Smooth muscle cell (in vitro differentiated cells): ENCODE measurements around the gene CC2D1A. TPM values are rescaled to one million over a fixed set of nuclear protein-coding genes. Genes with fewer than 3 reads are reported as not detected.
"Not testable (repeated sequence)": the region's sequence is repeated elsewhere in the genome, so short reads cannot be mapped to it uniquely, and the experiment has no call there.

Experiments used
- DNase-seq: peaks from one replicate; lab custom pipeline; 2025; ENCODE audit not compliant: unreplicated experiment; lab: John Stamatoyannopoulos, UW
- H2AFZ ChIP-seq: fragments of 200-600 bp; sonication (generic); 2 replicates; pipeline ENCODE4 v1.6.0; 2016; ENCODE audit warnings: antibody characterized with exemption, low read depth, mild to moderate bottlenecking
- H3F3A ChIP-seq: fragments of 200-600 bp; sonication (generic); 2 replicates; pipeline ENCODE4 v1.6.0; 2017; ENCODE audit warnings: antibody characterized with exemption, low read depth
- H3K27ac ChIP-seq: fragments of 200-600 bp; sonication (generic); 2 replicates; pipeline ENCODE4 v1.5.1; 2016; ENCODE audit warnings: low read depth, mild to moderate bottlenecking
- H3K27me3 ChIP-seq: fragments of 200-600 bp; sonication (generic); 2 replicates; pipeline ENCODE4 v1.6.1; 2016; ENCODE audit warnings: low read depth, mild to moderate bottlenecking
- H3K36me3 ChIP-seq: fragments of 200-600 bp; sonication (generic); 2 replicates; pipeline ENCODE4 v1.5.1; 2016; ENCODE audit warnings: low read depth
- H3K4me1 ChIP-seq: fragments of 200-600 bp; sonication (generic); 2 replicates; pipeline ENCODE4 v1.5.1; 2016; ENCODE audit warnings: low read depth
- H3K4me2 ChIP-seq: fragments of 200-600 bp; sonication (generic); 2 replicates; pipeline ENCODE4 v1.6.0; 2016; ENCODE audit warnings: mild to moderate bottlenecking
- H3K4me3 ChIP-seq: fragments of 200-600 bp; sonication (generic); 2 replicates; pipeline ENCODE4 v1.5.1; 2016; ENCODE audit warnings: mild to moderate bottlenecking
- H3K79me2 ChIP-seq: fragments of 200-600 bp; sonication (generic); 2 replicates; pipeline ENCODE4 v1.6.0; 2016; ENCODE audit warnings: low read depth, mild to moderate bottlenecking
- H3K9ac ChIP-seq: fragments of 200-600 bp; sonication (generic); 2 replicates; pipeline ENCODE4 v1.6.0; 2016; ENCODE audit warnings: low read depth
- H3K9me3 ChIP-seq: fragments of 200-600 bp; sonication (generic); replicated peaks from 2 replicates; pipeline ENCODE4 v1.5.1; 2016; ENCODE audit warnings: low read depth
- H4K20me1 ChIP-seq: fragments of 200-600 bp; sonication (generic); 2 replicates; pipeline ENCODE4 v1.6.0; 2016; ENCODE audit warnings: low read depth
- CTCF ChIP-seq: fragments of 200-600 bp; sonication (generic); IDR thresholded peaks from 2 replicates; pipeline ENCODE4 v1.5.1; 2017; ENCODE audit warnings: borderline replicate concordance, mild to moderate bottlenecking, antibody characterized with exemption; ENCODE audit not compliant: insufficient read depth, poor library complexity, severe bottlenecking
- WGBS: methylation state at CpG from one replicate; pipeline ENCODE4 v1.1.7; 2016; ENCODE audit warnings: low lambda C conversion rate; 5-methylcytosine and 5-hydroxymethylcytosine counted together
- polyA plus RNA-seq: library from polyadenylated mRNA; unstranded; fragments of >200 nt; fragmentation: Nextera tagmentation; extraction: Ambion mirVana; gene quantifications from 2 replicates; pipeline ENCODE4 v1.2.1, GENCODE V29; 2016
- total RNA-seq: library from RNA; depleted of rRNA; stranded (reverse); fragments of >200 nt; gene quantifications from 2 replicates; pipeline ENCODE4 v1.2.3, GENCODE V29; 2014

CC2D1A gene
- total and polyA plus RNA-seq, 2 experiments from 2014 or later, result 8.0 to 26.3 TPM

DNA sequence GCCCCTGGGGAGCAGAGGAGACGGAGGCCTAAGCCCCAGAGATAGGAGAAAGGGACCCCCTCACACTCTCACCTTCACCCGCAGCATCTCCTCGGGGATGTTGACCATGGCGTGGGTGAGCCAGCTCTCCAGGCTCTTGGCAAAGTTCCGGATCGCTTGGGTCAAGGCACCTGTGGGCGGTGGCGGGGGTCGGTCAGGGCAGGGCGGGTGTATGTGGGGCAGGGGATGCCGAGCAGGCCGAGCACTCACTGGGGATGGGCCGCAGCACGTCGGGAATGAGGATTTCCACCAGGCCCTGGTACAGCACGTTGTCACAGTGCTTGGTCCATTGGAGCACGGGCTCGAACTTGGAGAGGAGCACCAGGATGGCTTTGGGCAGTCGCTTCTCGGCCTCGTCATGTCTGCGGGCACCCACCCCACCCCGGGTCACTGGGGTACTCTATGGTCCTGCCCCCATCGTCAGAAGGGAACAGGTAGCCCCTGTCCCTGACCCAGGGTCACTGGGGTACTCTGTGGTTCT is 59.4 kb downstream of the CC2D1A start:
- no peak overlapping the region for H2AFZ ChIP-seq
- no peak for DNase-seq
- H3K27ac ChIP-seq, result no peak overlapping the region
- H3K9me3 ChIP-seq, result no peaks in the 10 kb centered on the region
- H3K79me2 ChIP-seq, result no peaks in the 10 kb centered on the region
- no peak overlapping the region for H3K4me2 ChIP-seq
- no peak overlapping the region for H3K9ac ChIP-seq
- no peaks in the 10 kb centered on the region for H4K20me1 ChIP-seq
- peaks cover 13% of the 10 kb centered on the region for H3K4me1 ChIP-seq
- peaks cover 9% of the 10 kb centered on the region for H3F3A ChIP-seq
- H3K4me3 ChIP-seq, result no peak overlapping the region
- no peak for TF ChIP-seq CTCF
- 94% methylated on average over 16 of the region's 24 CpGs for WGBS
- no peaks in the 10 kb centered on the region for H3K36me3 ChIP-seq
- H3K27me3 ChIP-seq, result no peaks in the 10 kb centered on the region

GRCh38 chr19:13965926-13966683 is 60.1 kb downstream of the CC2D1A start:
- Histone ChIP-seq H3K4me3 (no peak overlapping the region), H2AFZ (no peak overlapping the region), H3K36me3 (no peaks in the 10 kb centered on the region), H3K9me3 (no peaks in the 10 kb centered on the region), H3K79me2 (no peaks in the 10 kb centered on the region), H3K4me2 (no peak overlapping the region), H3F3A (peaks cover 9% of the 10 kb centered on the region), H3K27ac (no peak overlapping the region), H4K20me1 (no peaks in the 10 kb centered on the region), H3K27me3 (no peaks in the 10 kb centered on the region), H3K9ac (no peak overlapping the region), H3K4me1 (peaks cover 13% of the 10 kb centered on the region)
- no peak for DNase-seq
- no peak for TF ChIP-seq CTCF
- WGBS, result 95% methylated on average over 20 of the region's 20 CpGs

- Histone ChIP-seq H3K36me3 (no peaks in the 10 kb centered on the region), H2AFZ (no peak overlapping the region), H3K9ac (no peak overlapping the region), H4K20me1 (no peaks in the 10 kb centered on the region), H3K27ac (no peak overlapping the region), H3K27me3 (no peaks in the 10 kb centered on the region), H3F3A (peaks cover 9% of the 10 kb centered on the region), H3K9me3 (no peaks in the 10 kb centered on the region), H3K4me1 (peaks cover 13% of the 10 kb centered on the region), H3K4me3 (no peak overlapping the region), H3K79me2 (no peaks in the 10 kb centered on the region), H3K4me2 (no peak overlapping the region)
- no peak for DNase-seq
- WGBS, result over 99% methylated on average over 14 of the region's 14 CpGs
- TF ChIP-seq CTCF, result no peak
These were observed 60.7 kb downstream of the CC2D1A start for GRCh38 chr19:13966684-13967128.

GRCh38 chr19:13967206-13967605 is 61.2 kb downstream of the CC2D1A start:
- whole genome bisulfite sequencing, result 91% methylated on average over 8 of the region's 8 CpGs

More at GRCh38 chr19:13967206-13967605, 61.2 kb downstream of the CC2D1A start:
- not testable (repeated sequence) for H3K27ac ChIP-seq, H3K4me2 ChIP-seq, H3F3A ChIP-seq, H4K20me1 ChIP-seq, H3K9me3 ChIP-seq, H3K36me3 ChIP-seq, H2AFZ ChIP-seq, DNase-seq, H3K4me3 ChIP-seq, H3K4me1 ChIP-seq, H3K27me3 ChIP-seq, H3K9ac ChIP-seq, H3K79me2 ChIP-seq
